Measurements from ENCODE around the gene CADM1.

- TF ChIP-seq POLR2AphosphoS5 (IDR thresholded peaks at IDR 0.05) (no peak), POLR2A (IDR thresholded peaks at IDR 0.05) (no peak)
These were observed 266.6 kb downstream of the CADM1 start for GRCh38 chr11:115237578-115237977.
